Esophagus mucosa (tissue), 1 donor: ENCODE data around the gene PTPA. TPM values are rescaled to one million over a fixed set of nuclear protein-coding genes. Genes with fewer than 3 reads are reported as not detected.
"Not testable (repeated sequence)": the region's sequence is repeated elsewhere in the genome, so short reads cannot be mapped to it uniquely, and the experiment has no call there.

Source experiments
- ATAC-seq: fragments of 200-7000 bp; cut with Tn5 transposase; one replicate; pipeline ENCODE4 v1.9.1; 2020
- total RNA-seq: library from RNA; stranded (reverse); gene quantifications from one replicate; pipeline ENCODE4 v1.2.4, GENCODE V29; 2023
- donor health status: DM: yes; HTN: yes; CAD: no.

The PTPA gene
- total RNA-seq, 1 donor from 2014 or later: 121 TPM

DNA sequence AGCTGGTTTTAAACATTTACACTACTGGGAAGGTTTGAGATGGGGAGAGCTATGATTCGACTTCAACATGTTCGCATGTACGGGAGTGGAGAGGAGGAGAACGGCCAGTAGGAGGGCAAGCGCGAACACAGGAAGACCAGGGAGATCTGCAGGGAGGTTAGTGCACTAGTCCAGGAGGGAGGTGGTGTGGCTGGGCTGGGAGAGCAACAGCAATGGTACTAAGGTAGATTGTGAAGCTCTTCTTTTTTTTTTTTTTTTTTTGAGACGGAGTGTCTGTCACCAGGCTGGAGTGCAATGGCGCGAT is 50.3 kb downstream of the PTPA start:
- ATAC-seq: no peak

DNA sequence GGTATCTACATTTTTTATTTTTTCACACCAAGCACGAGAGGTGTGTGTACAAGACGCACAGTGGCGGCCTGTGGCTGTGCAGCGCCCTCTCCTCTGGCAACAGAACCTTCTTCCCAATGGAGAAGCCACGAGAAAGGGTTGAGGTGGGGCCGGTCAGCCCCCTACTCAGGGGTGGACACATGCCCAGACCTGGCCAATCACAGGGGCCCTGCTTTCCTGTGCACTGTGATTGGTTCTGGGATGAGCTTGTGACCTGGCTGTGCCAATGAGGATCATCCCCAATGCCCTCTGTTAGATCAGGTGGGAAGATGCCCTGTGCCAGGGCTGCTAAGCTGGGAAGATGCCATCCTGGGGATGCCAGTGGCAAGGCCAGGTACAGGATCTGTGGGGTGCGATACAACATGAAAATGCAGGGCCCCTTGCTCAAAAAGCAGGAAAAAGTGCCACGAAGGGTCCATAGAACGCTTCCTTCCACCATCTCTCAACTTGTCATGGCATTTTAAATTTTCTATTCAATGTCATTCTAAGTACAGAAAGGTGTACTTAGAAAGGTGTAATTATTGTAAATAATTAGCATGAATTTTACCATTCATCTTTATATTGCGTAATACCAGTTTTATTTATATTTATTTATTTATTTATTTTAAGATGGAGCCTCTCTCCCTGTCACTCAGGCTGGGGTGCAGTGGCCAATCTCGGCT is 51.4 kb downstream of the PTPA start:
- no peak for ATAC-seq

DNA sequence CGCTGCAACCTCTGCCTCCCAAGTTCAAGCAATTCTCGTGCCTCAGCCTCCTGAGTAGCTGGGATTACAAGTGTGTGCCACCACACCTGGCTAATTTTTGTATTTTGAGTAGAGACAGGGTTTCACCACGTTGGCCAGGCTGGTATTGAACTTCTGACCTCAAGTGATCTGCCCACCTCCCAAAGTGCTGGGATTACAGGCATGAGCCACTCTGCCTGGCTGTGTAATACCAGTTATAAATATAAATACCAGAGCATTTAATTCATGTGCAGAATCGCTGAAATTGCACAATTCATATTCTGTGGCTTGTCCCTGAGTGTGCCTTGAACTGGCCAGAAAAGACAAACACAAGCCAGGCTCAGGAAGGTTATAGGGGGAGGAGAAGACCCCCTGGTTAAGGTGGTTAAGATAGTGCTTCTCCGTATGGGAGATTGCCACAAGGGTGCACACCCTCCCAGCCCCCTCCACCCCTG is 52.0 kb downstream of the PTPA start:
- ATAC-seq: not testable (repeated sequence)

DNA sequence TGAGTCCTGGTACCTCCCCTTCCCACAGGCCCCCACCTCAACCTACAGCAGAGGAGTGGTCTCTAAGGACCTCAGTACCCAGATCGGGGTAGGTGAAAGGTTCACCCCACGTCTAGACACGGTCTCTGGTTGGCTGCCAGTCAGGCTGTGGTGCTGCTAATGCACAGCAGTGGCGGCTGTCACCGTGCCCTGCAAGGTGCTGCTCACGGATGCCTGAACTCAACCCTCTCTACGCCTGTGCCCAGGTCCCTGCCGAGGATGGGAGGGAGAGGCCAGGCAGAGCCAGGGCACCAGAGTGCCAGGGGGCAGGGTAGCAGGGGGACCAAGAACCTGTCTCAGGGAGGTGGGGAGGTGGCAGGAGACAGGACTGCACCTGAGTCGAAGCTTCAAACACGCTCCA is 52.5 kb downstream of the PTPA start:
- ATAC-seq: no peak

DNA sequence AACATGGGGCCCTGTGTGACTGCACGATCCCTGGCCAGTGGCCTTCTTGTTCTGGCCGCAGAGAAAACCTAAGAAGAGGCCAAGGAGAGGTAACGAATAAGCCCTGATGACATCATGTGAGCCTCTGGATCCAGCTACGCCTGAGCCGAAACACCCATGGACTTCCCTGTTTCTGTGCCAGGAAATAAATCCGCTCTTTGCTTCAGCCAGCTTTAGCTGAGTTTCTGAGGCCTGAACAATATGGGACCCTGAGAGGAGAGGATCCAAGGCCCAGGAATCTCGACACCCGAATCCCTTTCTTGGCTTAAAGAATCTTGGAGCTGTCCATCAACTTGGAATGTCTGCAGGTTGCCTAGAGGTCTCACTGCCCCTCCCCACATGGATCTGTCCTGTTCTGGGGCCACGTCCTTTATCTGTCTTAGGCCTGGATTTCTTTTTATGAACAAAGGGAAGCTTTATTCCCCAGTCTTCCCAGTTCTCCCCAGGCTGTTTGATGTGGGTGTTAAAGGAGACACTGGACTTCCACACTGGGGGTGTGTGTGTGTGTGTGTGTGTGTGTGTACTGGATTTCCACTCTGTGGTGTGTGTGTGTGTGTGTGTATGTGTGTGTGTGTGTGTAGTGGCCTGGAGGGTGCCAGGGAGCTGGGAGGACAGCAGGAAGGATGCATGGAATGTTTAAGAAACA is 53.2 kb downstream of the PTPA start:
- ATAC-seq: peak; percentile 60

DNA sequence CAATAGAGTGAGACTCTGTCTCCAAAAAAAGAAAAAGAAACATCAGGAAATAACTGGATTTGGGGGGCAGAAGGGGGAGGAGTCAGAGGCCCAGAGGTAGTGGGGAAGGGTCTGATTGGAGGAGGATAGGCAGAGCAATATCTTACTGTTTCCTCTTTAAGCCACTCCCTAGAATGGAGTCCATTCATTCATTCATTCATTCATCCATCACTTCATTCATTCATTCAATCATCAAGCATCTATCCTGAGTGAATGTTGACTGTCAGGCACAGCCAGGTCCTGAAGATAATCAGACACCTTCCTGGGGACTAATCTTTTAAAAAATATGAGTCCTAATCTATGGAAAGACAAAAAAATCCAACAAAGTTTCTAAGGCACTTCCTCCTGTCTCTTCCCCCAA is 54.0 kb downstream of the PTPA start:
- no peak for ATAC-seq

DNA sequence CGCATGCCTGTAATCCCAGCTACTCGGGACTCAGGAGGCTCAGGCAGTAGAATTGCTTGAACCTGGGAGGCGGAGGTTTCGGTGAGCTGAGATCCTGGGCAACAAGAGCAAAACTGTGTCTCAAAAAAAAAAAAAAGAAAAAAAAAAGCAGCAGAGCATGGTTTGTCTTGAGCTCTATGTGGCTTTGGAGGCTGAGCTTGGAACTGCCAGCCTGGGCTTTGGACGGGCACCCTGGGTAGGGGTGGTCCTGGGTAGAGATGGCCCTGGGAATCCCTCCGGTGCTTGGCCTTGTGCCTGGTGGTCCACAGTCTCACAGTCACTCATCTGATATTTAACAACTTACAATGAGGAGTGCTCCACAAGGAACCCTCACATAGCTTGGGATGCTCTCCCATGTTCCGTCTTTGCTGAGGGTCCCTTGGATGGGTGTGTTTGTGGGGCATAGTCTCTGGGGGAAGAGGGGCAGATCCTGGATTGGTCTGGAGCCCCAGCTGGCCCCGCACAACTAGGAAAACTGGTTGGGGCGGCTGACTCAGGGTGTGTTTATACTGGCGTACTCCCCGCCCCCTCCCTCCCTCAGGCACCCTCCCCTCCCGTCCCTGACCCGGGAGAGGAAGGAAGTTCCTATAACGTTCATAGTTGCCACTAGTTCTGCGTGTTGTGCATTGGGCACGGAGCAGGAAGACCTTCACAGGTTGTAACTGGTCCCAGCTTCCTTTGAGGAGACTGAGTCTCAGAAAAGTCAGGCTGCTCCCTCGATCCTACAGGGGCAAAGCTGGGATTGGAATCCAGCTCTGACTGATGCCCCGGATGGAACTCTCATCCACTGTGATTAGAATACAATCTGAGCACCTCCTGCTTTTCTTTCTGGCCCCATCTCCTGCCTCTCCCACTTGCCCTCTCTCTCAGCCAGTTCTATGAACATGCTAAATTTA is 55.7 kb downstream of the PTPA start:
- peak; percentile 83 for ATAC-seq

DNA sequence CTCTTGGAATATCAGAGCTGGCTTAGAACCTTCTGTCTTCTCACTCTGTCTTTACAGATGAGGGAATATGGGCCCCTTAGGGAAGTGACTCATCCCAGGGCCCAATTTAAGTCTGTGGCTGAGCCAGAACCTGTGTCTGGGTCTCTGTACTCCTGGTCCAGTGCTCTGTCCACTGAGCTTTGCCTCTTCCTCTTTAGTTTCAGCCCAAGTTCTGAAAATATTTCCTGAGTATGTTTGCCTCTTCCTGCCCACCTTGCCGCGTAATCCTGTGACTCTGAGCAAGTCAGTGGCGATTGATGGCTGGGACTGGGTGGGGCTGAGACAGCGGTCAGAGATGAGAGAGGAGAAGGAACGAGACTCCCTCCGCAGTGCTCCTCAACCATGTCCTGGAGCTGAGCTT is 59.0 kb downstream of the PTPA start:
- ATAC-seq: no peak

DNA sequence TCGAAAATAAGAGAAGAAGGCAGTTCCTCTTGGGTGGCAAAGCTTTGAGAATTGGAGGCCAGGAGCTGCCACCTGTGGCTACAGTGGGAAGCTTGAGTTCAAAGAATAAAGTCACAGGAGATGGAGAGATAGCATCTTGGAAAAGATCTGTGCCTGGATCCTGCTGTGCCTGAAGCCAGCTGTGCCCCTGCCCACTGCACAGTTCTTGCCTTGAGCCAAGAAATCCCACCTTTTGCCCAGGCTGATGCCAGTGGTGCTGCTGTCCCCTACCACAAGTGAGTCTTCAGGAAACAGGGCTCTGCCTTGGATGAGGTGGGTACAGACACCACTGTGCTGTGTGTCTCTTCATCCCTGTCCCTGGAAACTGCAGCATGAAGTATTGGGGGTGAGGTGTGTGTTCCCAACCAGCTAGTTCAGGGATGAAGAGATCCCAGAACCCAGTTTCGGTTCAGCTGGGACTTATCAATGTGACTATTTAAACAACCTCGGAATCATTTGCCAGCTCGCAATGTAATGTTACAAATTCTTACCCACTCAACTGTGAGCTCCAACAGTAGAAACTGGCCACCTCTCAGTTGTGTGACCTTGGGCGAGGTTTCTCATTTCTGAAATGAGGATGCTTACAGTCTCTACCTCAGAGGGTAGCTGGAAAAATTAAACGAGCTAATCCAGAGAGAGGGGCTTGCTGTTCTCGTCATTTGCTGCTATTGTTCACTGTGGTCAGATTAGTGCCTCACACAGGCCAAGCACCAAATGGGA is 61.0 kb downstream of the PTPA start:
- no peak for ATAC-seq

DNA sequence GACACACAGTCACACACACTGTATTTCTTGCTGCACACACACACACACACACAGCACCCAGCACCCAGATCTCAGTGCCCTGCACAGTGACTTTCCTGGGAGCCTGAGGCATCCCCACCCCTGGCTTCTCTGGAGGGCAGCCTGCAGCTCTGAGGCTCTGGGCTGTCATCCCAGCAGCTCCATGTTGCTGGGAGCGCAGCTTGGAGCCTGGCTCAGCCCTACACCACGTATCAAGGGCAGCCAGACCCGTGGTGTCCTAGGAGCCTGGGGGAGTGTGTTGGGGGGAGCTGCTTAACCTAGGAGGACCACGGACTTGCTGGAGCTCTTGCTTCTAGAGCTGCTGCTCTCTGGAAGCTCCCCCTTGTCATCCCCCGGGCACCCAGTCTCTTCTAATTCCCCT is 61.6 kb downstream of the PTPA start:
- ATAC-seq: no peak

DNA sequence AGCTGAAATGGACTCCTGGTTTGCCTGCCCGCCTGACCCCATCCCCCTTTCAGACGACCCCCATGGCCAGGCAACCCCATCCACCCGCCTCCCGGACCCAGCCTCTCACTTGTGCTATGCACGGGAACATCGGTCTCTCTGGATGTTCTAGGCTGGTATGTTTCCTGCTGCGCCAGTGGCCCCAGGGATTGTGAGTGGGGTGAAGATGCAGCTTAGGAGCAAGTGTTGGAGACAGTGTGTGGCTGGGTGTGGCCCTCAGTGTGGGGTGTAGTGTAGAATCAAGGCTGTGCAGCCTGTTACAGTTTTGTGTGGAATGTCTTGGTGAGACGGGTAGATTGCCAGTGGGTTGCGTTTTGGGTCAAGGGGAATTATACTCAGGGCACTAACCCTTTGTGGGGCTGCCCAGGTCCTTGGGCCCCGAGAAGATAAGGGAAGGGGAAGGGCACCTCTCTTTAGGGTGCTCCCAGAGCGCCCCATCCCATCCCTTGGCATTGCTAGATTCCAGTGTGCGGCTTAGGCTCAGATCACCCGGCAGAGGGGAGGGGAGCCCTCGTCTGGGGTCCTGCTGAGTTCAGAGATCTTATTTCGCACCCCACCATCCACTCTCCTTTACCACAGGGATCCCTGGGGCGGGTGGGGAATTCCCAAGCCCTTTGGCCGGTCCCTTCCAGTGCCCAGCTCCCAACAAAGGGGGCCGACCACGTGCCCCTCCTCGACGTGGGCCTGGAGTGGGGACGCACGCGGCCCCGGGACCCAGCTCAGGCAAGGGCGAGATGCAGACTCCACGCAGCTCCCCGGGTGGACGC is 62.3 kb downstream of the PTPA start:
- ATAC-seq: no peak

DNA sequence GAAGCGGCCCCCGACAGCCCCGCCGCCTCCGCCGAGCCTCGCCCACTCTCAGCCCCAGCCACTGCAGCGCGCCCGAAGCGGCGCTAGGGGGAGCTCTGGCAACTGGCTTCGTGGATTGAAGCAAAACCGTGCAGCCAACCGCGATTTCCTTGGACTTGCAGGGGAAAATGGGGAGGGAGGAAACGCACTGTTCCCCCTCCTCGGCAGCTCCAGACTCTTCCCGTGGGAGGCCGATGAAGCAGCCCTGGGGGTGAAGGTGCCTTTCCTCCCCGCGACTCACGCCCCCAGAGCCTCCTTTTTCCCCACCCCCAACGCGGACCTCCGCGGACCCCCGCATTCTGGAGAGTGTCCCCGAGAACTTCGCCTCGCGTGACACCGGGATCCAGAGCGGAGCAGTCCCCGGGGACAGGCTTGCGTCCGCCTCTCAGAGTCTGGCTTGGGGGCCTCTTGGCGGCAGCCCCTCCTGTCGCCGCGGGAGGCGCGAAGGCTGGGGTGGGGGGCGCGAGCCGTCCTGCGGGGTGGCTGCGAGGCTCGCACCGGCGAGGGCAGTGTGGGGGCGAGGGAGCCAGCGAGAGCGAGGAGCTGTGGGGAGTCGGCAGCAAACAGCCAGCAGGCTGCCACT is 63.0 kb downstream of the PTPA start:
- peak; percentile 41 for ATAC-seq

DNA sequence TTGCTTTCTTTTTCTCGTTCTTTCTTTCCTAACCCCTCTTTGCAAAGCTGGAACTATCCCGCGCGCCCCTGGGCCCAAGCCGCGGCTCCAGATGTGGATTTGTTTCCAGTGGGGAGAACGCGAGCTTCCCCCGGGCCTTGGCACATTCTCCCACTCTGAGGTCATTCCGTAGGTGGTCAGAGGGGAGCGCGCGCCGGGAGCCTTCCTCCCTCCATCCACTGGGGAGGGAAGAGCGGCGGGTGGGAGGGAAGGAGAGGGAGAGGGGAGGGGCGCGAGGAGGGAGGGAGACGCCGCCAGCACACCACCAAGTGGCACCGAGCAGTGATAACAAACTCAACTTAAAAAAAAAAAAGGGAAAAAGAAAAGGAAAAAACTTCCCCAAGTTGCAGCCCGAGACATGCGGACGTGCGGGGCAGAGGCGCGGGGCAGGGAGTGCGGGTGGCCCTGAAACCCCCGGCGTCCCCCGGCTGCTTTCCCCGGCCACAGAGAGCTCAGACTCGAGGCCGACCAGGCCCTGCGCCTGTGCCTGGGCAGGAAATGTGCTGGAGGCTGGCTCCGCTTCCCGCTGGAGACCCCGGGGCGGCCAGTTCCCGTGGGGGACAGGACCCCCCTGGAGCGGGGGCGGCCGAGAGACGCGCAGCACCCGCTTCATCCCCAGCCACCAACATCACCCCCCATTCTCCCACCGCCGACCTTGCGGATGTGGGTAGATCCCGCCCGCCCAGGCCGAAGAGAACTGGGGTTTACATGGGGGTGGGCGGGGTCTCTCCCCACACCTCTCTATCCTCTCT is 63.7 kb downstream of the PTPA start:
- peak; percentile 4 for ATAC-seq

DNA sequence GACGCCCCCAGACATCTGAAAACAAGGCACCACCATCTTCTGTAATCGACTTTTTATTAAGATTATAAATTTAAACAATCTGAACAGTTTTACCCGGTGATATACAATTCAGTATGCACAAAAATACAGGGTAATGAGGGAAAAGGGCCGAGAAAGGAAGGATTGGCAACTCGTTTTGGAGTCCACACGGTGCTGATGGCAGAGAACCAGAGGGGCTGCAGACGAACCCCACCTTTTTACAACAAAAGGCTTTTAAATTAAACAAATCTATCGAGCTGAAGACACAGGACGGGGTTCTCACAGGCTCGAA is 64.3 kb downstream of the PTPA start:
- no peak for ATAC-seq

DNA sequence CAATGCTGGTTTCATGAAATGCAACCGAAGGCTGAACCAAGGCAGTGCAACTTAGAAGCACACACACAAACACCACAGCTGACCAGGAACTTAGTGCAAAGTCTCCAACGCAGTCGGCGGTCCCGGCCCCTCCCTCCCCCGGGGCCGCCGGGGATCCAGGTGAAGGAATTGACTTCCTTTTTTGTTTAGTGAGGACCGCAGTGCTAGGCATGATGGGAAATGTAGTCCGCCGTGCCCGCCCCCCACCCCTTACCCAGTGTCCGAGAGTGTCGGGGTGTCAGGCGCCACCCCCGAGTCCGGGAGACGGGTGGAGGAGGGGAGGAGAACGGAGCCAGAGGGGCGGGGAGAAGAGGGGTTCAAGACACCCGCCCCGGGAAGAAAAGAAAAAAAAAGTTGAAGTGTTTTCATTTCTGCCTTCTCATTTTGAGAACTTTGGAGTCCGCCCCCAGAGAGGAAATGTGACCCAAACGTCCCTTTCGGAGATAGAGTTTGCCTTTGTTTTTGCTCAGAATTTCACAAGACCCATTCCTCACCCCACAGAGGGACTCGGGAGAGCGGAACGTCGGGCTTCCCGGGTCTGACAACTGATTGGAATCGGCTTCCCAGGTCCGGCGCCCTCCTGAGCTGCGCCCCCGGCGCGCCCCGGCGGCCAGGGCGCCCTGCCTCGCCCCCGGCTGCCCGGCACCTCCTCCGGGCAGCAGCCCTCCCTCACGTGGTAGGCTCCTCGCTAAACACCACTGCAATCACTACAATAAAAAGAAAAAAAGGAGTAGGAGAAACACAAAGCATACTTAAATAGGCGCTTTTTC is 64.8 kb downstream of the PTPA start:
- peak; percentile 50 for ATAC-seq

DNA sequence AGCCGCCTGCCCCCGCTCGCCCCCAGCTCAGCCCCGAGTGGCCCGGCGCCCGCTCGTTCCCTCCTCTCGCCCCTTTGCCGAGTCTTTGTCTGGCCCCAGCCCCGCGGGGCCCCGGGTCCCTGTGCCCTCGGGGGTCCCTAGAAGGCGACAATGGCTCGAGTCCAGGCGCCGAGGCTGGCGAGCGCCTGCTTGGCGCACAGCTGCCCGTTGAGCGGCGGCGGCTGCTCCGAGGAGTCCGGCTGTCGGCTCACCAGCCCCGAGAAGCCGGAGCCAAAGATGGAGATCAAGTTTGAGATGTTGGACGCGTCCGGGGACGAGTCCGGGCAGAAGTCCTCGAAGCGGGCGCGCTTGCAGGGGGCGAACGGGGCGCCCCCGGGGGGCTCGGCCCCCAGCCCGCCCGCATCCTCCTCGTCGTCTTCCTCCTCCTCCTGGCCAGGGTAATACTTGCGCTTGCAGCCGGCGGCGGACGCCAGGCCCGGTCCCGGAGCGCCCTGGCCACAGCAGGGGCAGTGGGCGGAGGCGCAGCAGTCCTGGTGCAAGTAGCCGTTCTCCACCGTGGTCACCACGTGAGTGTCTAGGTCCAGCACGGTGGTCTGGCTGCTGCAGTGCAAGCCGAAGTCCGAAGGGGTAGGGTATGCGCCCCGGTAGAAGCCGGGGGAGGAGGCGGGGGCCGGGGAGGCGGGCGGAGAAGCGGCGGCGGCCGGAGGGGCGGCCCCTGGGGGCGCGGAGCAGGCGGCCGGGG is 65.7 kb downstream of the PTPA start:
- no peak for ATAC-seq

DNA sequence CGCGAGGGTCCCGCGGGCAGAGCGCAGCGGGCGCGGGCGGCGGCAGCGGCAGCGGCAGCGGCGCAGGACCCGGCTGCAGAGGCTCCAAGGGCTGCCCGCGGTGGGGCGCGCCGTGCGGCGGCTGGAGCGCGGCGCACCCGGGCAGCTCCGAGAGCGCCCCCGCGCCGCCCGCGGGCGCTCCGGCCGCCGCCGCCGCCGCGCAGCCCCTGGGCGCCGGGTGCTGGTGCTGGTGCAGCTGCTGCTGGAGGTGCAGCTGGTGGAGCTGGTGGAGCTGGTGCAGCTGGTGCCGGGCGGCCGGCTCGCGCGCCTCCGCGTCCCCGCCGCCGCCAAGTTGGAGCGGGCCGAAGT is 66.2 kb downstream of the PTPA start:
- no peak for ATAC-seq

DNA sequence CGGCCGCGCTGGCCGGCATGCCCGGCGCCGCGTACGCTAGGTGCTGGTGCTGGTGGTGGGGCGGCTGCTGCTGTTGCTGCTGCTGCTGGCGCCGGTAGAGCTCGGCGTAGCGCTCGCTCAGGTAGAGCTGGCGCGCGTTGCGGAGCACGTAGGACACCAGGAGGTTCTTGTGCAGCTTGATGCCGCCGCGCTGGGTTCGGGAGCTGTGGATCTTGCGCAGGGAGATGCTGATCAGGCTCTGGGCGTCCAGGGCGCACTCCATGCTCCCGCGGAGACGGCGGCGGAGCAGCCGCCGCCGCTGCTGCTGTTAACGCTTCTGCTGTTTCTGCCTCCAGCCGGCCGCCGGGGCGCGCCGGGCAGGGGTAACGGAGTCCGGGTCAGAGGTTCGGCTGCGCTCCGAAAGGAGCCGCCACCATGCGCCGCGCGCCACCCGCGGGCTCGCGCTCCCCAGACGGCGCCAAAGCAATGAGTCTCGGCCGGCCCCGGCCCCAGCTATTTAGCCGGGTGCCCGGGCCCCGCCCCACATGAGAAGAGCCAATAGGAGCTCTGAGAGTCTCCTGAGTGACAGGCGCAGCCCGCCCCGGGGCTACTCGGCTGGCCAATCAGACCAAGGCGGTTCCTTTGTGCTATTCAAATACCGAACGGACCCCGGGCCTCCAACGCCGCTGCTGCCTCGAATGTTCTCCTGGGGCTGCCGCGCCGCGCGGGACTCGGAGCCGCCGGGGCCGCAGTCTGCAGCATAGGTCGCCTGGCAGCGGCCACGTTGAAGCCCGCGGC is 66.8 kb downstream of the PTPA start, which contains the start of gene IER5L:
Gene IER5L (minus strand): TSS at position 471 of the 777 bp plus-strand sequence. CDS start 209 bp downstream, at position 262.
- peak; percentile 84 for ATAC-seq
